GM12873 (cell line): Measurements from ENCODE around the gene GNAQ.

Experiments used
- TF ChIP-seq, protein P1 (sequence below): IDR thresholded peaks from 2 replicates; pipeline ENCODE4 v1.5.1; 2012; ENCODE audit warnings: low read depth, mild to moderate bottlenecking, moderate library complexity, low read length, control low read depth; ENCODE audit not compliant: insufficient read depth; ENCODE audit errors: missing control alignments

The GNAQ gene

DNA sequence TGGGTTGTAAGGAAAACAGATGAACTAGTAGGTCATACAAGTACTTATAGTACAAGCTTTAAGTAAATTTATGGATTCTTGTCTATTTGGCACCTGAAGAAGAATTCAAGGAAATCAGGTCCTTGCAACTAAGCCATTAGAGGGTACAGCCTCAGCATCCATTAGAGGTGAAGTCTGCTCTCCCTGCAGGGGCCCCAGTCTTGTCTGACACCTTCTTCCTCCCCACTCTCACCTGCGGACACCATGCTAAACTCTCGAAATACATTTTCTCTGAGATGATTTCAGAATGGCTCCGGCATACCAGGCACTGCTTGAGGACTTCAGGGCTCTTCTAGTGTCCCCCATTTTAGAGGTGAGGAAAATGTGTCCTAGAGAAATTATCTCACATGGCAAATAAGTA lies 137.9 kb downstream of the GNAQ start:
- TF ChIP-seq, protein P1, sequence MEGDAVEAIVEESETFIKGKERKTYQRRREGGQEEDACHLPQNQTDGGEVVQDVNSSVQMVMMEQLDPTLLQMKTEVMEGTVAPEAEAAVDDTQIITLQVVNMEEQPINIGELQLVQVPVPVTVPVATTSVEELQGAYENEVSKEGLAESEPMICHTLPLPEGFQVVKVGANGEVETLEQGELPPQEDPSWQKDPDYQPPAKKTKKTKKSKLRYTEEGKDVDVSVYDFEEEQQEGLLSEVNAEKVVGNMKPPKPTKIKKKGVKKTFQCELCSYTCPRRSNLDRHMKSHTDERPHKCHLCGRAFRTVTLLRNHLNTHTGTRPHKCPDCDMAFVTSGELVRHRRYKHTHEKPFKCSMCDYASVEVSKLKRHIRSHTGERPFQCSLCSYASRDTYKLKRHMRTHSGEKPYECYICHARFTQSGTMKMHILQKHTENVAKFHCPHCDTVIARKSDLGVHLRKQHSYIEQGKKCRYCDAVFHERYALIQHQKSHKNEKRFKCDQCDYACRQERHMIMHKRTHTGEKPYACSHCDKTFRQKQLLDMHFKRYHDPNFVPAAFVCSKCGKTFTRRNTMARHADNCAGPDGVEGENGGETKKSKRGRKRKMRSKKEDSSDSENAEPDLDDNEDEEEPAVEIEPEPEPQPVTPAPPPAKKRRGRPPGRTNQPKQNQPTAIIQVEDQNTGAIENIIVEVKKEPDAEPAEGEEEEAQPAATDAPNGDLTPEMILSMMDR, result no peak

- TF ChIP-seq, protein P1, result no peak
Observed at GRCh38 chr9:77892955-77893514, 138.6 kb downstream of the GNAQ start.

GRCh38 chr9:77892171-77892570 lies 139.4 kb downstream of the GNAQ start:
- TF ChIP-seq, protein P1, result no peak

DNA sequence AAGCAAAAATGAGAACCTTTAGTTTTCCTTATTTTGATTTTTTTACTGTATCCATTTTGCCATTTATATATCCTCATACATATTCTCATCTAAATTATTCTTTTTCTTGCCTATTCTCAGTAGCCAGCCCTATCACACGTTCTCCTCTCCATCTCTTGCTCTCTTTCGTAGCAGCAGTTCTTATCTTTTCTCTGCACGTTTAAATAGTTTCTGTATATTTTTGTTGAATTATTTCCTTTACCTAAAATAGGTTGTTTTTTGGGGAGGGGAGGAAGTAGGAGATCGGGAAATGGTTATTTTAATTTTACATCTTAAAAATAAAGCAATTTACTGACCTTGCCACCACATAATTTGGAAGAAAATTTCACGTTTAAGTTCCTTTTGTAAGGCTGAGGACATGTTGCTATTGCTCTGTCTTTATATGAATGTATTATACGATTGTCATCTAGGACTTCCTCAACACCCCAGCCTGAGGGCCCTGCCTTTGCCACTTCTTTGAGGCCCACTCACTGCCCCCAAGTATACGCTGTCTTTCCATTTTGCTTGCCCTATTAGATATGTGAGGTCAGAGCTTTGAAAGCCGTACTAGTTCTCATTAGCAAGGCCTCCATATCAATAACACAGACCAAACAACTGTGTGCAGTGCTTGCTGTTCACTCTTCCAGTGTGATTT lies 140.3 kb downstream of the GNAQ start:
- TF ChIP-seq, protein P1, result no peak

GRCh38 chr9:77887662-77888061 lies 143.9 kb downstream of the GNAQ start:
- TF ChIP-seq, protein P1, result no peak

DNA sequence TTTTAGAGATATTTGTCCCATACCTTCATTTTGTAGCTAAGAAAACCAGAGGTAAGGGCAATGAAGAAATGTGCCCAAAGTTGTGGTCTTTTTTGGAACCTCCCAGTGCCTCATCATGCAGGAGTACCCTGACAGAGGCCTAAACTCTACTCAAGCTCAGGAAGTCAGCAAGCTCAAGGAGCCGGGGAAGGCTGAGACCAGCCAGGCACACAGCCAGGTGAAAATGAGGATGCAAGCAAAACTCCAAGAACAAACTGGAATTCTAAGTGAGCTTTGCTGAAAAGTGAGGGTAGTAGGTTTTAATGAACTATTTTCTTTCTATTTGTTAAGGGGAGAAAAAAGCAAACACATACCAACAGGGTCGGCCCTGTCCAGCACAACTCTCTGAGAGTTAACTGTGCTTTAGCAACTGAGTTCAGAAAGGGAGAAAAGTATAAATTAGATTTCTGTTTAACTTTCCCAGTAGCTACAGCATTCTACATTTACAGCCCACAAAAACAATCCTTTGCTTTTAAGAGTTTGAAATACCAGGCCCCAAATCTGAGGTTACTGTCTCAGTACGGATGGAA lies 146.4 kb downstream of the GNAQ start:
- TF ChIP-seq, protein P1, result no peak

DNA sequence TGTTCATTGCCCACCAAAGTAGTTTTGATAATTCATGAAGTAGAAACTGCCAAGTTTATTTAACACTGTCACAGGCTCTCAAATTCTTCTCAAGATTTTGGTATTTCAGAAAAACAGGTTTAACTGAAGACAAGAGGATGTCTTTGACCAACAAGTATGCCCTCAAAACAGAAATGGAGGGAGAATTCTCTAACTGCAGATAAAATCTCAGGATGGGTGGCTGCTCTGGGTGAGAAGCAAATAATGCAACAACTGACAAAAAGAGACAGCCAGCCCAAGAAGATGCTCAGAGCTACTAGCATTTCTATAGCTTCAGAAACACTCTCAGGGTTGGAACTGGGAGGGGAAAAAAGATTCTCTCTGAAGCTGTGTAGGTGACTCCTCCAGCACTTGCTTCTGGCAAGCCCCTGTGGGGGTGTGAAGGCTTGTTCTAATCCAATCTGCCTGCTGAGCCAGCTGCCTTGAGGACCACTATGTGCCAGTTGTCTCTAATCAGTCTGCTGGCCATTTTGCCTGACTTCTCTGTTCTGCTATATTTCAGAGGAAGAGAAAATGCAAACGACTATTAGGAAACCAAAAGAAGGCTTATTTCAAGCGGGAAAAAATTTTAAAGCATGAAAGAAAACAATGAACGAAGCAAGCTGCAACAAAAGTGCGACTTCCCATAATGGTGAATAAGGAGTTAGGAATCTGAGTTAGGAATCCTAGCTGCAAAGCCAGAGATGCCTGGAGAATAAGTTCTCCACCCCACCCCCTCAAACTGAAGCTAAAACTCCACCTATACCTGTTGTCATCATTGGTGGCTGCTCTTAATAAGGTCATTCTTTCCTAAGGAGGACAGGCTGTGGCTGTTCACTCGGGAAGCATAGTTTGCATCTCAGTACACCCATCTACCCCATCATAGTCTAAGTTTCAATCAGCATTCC lies 147.5 kb downstream of the GNAQ start:
- TF ChIP-seq, protein P1, result no peak
